ENCODE data around the gene WFDC10B. TPM values are rescaled to one million over a fixed set of nuclear protein-coding genes. Genes with fewer than 3 reads are reported as not detected.

Gene WFDC10B
- total RNA-seq, 1 experiment from 2014 or later, result not detected

DNA sequence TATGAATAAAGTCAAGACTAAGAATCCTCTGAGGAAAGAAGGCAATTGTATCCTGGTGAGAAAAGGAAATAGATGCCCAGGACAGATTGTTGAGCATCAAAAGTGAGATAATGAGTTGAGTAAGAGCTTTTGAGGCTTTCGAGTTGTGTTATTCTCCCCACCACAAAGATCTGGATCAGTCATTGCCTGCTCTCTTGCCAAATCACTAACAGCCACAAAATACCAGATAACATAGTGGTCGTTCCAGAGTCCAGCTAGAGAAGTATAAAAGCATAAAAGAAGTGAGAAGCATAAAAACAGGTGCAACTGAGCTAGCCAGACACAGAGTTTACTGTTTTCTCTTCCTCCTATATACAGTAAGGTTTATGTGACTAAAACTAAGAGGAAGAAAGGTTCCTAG is 22.2 kb upstream of the WFDC10B start:
- WGBS (ENCODE audit: extremely low coverage, insufficient read length, low lambda C conversion rate), result no CpG with 5 or more reads among the region's 2 CpGs
- Histone ChIP-seq H2BK15ac (ENCODE audit: low read depth, low read length) (no peak overlapping the region), H4K91ac (ENCODE audit: insufficient read length, low read depth, low read length) (no peak overlapping the region), H3K79me2 (ENCODE audit: insufficient read depth, low read length) (no peaks in the 10 kb centered on the region), H3K4me2 (ENCODE audit: insufficient read depth, insufficient read length, low read length) (no peak overlapping the region), H2AK5ac (ENCODE audit: insufficient read length, low read length) (no peak overlapping the region), H4K8ac (replicated peaks; ENCODE audit: insufficient read length, low read depth, low read length) (no peak overlapping the region), H3K79me1 (ENCODE audit: insufficient read depth, low read depth, low read length, poor library complexity, severe bottlenecking) (no peaks in the 10 kb centered on the region), H2BK5ac (ENCODE audit: insufficient read length, low read length) (no peak overlapping the region), H2AFZ (ENCODE audit: low read length) (no peak overlapping the region), H3K23me2 (ENCODE audit: insufficient read length, low read depth, low read length, poor library complexity, severe bottlenecking) (no peaks in the 10 kb centered on the region), H2BK20ac (ENCODE audit: low read depth, low read length, poor library complexity, severe bottlenecking) (no peak overlapping the region), H3K4ac (ENCODE audit: low read depth, low read length) (no peak overlapping the region), H4K20me1 (ENCODE audit: control insufficient read depth, insufficient read depth, insufficient read length) (no peaks in the 10 kb centered on the region), H3K27me3 (ENCODE audit: insufficient read depth, low read length) (no peaks in the 10 kb centered on the region), H3K56ac (ENCODE audit: insufficient read length, low read depth, low read length) (no peak overlapping the region), H4K5ac (ENCODE audit: insufficient read length, low read depth, low read length) (no peak overlapping the region), H3K18ac (ENCODE audit: insufficient read length, low read depth, low read length) (no peak overlapping the region), H3K9ac (ENCODE audit: extremely low read depth, insufficient read length, low read length) (no peak overlapping the region), H3K27ac (ENCODE audit: insufficient read length, low read depth, low read length) (no peak overlapping the region), H3T11ph (ENCODE audit: low read length) (no peak overlapping the region), H3K4me1 (ENCODE audit: insufficient read depth, low read length) (no peaks in the 10 kb centered on the region), H2BK12ac (ENCODE audit: insufficient read length, low read depth, low read length) (no peak overlapping the region), H3K23ac (ENCODE audit: insufficient read length, low read depth, low read length) (no peak overlapping the region), H2BK120ac (ENCODE audit: low read depth, low read length, poor library complexity, severe bottlenecking) (no peak overlapping the region), H3K14ac (ENCODE audit: insufficient read depth, low read length) (no peak overlapping the region), H3K9me3 (ENCODE audit: control insufficient read depth, low read depth, low read length) (no peaks in the 10 kb centered on the region)
- TF ChIP-seq, protein P1, sequence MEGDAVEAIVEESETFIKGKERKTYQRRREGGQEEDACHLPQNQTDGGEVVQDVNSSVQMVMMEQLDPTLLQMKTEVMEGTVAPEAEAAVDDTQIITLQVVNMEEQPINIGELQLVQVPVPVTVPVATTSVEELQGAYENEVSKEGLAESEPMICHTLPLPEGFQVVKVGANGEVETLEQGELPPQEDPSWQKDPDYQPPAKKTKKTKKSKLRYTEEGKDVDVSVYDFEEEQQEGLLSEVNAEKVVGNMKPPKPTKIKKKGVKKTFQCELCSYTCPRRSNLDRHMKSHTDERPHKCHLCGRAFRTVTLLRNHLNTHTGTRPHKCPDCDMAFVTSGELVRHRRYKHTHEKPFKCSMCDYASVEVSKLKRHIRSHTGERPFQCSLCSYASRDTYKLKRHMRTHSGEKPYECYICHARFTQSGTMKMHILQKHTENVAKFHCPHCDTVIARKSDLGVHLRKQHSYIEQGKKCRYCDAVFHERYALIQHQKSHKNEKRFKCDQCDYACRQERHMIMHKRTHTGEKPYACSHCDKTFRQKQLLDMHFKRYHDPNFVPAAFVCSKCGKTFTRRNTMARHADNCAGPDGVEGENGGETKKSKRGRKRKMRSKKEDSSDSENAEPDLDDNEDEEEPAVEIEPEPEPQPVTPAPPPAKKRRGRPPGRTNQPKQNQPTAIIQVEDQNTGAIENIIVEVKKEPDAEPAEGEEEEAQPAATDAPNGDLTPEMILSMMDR (conservative IDR thresholded peaks at IDR 0.05), result no peak
- H3K27ac Mint-ChIP-seq, result no peak overlapping the region
- peaks cover 2 to 12% (median 3%) of the 10 kb centered on the region in 3 experiments; a peak in 6 of 7 replicates for H3K36me3 Mint-ChIP-seq (ENCODE audit: insufficient read depth in 1 of 3, low read depth in 3 of 3)
- H3K4me1 Mint-ChIP-seq, result no peaks in the 10 kb centered on the region
- H3K27me3 Mint-ChIP-seq (ENCODE audit: low read depth), result no peaks in the 10 kb centered on the region; the same call in 1 of the 2 replicates
- H3K4me3 Mint-ChIP-seq, result no peak overlapping the region
- DNase-seq, result no peak
- peaks cover 11 to 35% of the 10 kb centered on the region in 2 experiments for H3K9me3 Mint-ChIP-seq
